Measurements from ENCODE around the gene DEGS2.

Gene DEGS2

DNA sequence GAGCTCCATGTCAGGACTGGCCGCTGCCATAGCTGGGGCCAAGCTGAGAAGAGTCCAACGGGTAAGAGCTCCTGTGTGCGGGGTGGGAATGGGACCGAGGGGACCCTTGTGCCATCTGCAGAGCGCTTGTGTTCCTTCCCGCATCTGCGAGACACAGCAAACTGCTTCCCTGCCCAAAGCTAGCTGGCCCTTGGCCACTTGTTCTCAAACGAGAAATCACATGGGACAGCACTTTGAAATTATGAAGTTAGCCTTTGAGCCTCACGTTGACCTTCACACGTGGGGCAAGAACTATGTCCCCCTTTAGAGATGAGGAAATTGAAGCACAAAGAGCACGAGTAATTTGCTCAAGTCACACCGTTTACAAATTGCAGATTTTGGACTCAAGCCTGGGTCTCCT is 30.8 kb downstream of the DEGS2 start:
- Histone ChIP-seq H3K4me3 (ENCODE audit: severe bottlenecking) (no peak overlapping the region), H3K36me3 (ENCODE audit: low read depth) (peaks cover 3% of the 10 kb centered on the region; the same call in 1 of the 2 replicates), H3K9me3 (ENCODE audit: severe bottlenecking) (no peaks in the 10 kb centered on the region), H3K27me3 (ENCODE audit: insufficient read depth, poor library complexity, severe bottlenecking) (no peaks in the 10 kb centered on the region), H3K27ac (ENCODE audit: poor library complexity, severe bottlenecking) (no peak overlapping the region), H3K4me1 (ENCODE audit: insufficient read depth, poor library complexity, severe bottlenecking) (no peaks in the 10 kb centered on the region)
- DNase-seq (ENCODE audit: low spot score) = no peak
- no peak for ATAC-seq (ENCODE audit: low read depth)
- TF ChIP-seq, protein P1, sequence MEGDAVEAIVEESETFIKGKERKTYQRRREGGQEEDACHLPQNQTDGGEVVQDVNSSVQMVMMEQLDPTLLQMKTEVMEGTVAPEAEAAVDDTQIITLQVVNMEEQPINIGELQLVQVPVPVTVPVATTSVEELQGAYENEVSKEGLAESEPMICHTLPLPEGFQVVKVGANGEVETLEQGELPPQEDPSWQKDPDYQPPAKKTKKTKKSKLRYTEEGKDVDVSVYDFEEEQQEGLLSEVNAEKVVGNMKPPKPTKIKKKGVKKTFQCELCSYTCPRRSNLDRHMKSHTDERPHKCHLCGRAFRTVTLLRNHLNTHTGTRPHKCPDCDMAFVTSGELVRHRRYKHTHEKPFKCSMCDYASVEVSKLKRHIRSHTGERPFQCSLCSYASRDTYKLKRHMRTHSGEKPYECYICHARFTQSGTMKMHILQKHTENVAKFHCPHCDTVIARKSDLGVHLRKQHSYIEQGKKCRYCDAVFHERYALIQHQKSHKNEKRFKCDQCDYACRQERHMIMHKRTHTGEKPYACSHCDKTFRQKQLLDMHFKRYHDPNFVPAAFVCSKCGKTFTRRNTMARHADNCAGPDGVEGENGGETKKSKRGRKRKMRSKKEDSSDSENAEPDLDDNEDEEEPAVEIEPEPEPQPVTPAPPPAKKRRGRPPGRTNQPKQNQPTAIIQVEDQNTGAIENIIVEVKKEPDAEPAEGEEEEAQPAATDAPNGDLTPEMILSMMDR (IDR thresholded peaks at IDR 0.05; ENCODE audit: poor library complexity, severe bottlenecking) = no peak

DNA sequence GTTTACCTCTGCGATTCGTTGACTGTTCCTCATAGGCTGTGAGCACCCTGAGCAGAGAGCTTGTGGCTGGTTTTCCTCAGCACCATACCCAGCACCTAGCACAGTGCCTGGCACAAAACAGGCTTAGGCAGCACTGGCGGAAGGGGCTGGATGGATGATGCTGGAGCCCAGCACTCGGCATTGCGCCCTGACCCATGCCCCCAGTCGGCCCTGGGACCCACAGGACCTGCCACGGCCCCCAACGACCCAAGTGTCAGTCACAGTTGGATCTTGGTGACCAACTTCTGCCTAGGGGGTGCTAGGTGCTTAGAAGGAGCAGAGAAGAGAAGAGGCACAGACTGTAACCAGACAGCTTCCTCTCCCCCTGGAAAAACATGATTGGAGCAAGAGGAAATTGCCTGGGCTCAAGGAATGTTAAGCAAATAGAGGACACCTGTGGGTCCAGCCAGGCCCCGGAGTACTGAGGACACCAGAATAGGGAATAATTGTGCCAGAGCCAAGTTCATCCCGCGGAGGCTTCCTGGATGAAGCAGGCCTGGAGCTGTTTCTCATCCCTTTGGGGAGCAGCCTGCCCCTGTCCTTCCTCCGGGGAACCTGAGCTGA is 31.5 kb downstream of the DEGS2 start:
- TF ChIP-seq, protein P1 (IDR thresholded peaks at IDR 0.05; ENCODE audit: poor library complexity, severe bottlenecking) = no peak
- H3K9me3 ChIP-seq (ENCODE audit: severe bottlenecking) = no peaks in the 10 kb centered on the region
- no peak overlapping the region for H3K4me3 ChIP-seq (ENCODE audit: severe bottlenecking)
- no peaks in the 10 kb centered on the region for H3K27me3 ChIP-seq (ENCODE audit: insufficient read depth, poor library complexity, severe bottlenecking)
- H3K36me3 ChIP-seq (ENCODE audit: low read depth) = no peaks in the 10 kb centered on the region; the same call in 1 of the 2 replicates
- H3K27ac ChIP-seq (ENCODE audit: poor library complexity, severe bottlenecking) = no peak overlapping the region
- ATAC-seq (ENCODE audit: low read depth) (no peak), DNase-seq (ENCODE audit: low spot score) (no peak)
- no peaks in the 10 kb centered on the region for H3K4me1 ChIP-seq (ENCODE audit: insufficient read depth, poor library complexity, severe bottlenecking)

DNA sequence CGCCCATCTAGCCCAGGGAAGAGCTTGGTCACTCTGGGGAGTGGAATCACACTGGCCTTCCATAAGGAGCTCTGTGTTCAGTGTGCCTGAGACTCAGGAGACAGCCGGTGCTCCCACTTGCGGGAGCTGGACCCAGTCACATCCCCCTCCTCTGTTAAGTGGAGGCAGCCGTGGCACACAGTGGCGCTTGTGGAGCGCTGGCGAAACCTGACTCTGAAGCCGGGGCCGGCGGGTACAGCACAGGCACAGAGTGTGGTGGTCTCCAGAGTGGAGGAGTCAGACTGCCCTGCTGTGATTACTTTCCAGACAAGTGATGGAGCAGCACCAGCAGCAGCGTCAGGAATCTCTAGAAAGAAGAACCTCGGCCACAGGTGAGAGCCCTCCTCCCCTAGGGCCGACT is 33.0 kb downstream of the DEGS2 start:
- Histone ChIP-seq H3K4me3 (ENCODE audit: severe bottlenecking) (no peak overlapping the region), H3K27me3 (ENCODE audit: insufficient read depth, poor library complexity, severe bottlenecking) (no peaks in the 10 kb centered on the region), H3K36me3 (ENCODE audit: low read depth) (no peaks in the 10 kb centered on the region; the same call in 1 of the 2 replicates), H3K27ac (ENCODE audit: poor library complexity, severe bottlenecking) (no peak overlapping the region), H3K9me3 (ENCODE audit: severe bottlenecking) (no peaks in the 10 kb centered on the region), H3K4me1 (ENCODE audit: insufficient read depth, poor library complexity, severe bottlenecking) (no peaks in the 10 kb centered on the region)
- DNase-seq (ENCODE audit: low spot score) (no peak), ATAC-seq (ENCODE audit: low read depth) (no peak)
- TF ChIP-seq, protein P1 (IDR thresholded peaks at IDR 0.05; ENCODE audit: poor library complexity, severe bottlenecking) = no peak

- no peak overlapping the region for H3K4me3 ChIP-seq (ENCODE audit: severe bottlenecking)
Measured at GRCh38 chr14:100124551-100125088, 34.8 kb downstream of the DEGS2 start.

More at GRCh38 chr14:100124551-100125088, 34.8 kb downstream of the DEGS2 start:
- Histone ChIP-seq H3K36me3 (ENCODE audit: low read depth) (no peaks in the 10 kb centered on the region), H3K9me3 (ENCODE audit: severe bottlenecking) (no peaks in the 10 kb centered on the region), H3K27ac (ENCODE audit: poor library complexity, severe bottlenecking) (no peak overlapping the region), H3K4me1 (ENCODE audit: insufficient read depth, poor library complexity, severe bottlenecking) (no peaks in the 10 kb centered on the region), H3K27me3 (ENCODE audit: insufficient read depth, poor library complexity, severe bottlenecking) (no peaks in the 10 kb centered on the region)
- ATAC-seq (ENCODE audit: low read depth) (no peak), DNase-seq (ENCODE audit: low spot score) (no peak)
- TF ChIP-seq, protein P1 (IDR thresholded peaks at IDR 0.05; ENCODE audit: poor library complexity, severe bottlenecking) = no peak

All from RWPE2 (cell line).